Endothelial cell (in vitro differentiated cells): Measurements from ENCODE around the gene EXOC2. TPM values are rescaled to one million over a fixed set of nuclear protein-coding genes. Genes with fewer than 3 reads are reported as not detected.

Experiments used
- DNase-seq: peaks from one replicate; pipeline ENCODE4 v3.0.0; 2021; ENCODE audit warnings: low spot score
- H3K27ac Mint-ChIP-seq: one replicate; pipeline ENCODE4 v1.8.0; 2021; ENCODE audit warnings: mixed read lengths, inconsistent platforms; ENCODE audit not compliant: unreplicated experiment
- H3K27me3 Mint-ChIP-seq: one replicate; pipeline ENCODE4 v1.8.0; 2021; ENCODE audit warnings: mild to moderate bottlenecking, moderate library complexity, mixed read lengths, inconsistent platforms; ENCODE audit not compliant: unreplicated experiment
- H3K36me3 Mint-ChIP-seq: one replicate; pipeline ENCODE4 v1.8.0; 2021; ENCODE audit warnings: mild to moderate bottlenecking, low read depth, mixed read lengths, inconsistent platforms; ENCODE audit not compliant: unreplicated experiment
- H3K4me1 Mint-ChIP-seq: one replicate; pipeline ENCODE4 v1.8.0; 2021; ENCODE audit warnings: mild to moderate bottlenecking, mixed read lengths, inconsistent platforms; ENCODE audit not compliant: unreplicated experiment
- H3K4me3 Mint-ChIP-seq: one replicate; pipeline ENCODE4 v1.8.0; 2021; ENCODE audit warnings: mild to moderate bottlenecking, mixed read lengths, inconsistent platforms; ENCODE audit not compliant: unreplicated experiment
- H3K9me3 Mint-ChIP-seq: one replicate; pipeline ENCODE4 v1.8.0; 2021; ENCODE audit warnings: mixed read lengths, inconsistent platforms; ENCODE audit not compliant: unreplicated experiment
- CTCF ChIP-seq: fragments of 200-600 bp; sonication (generic); IDR thresholded peaks from one replicate; pipeline ENCODE4 v1.5.0; 2021; ENCODE audit warnings: antibody characterized with exemption; ENCODE audit not compliant: unreplicated experiment
- total RNA-seq: library from RNA; stranded (reverse); fragmentation: NEBNext Ultra II Directional; extraction: Animal tissue kit (Norgen Biotek cat#: 25700); gene quantifications from one replicate; pipeline ENCODE4 v1.2.1, GENCODE V29; 2021; ENCODE audit not compliant: unreplicated experiment

EXOC2 gene
- total RNA-seq, 1 donor from 2014 or later = 34.6 TPM

GRCh38 chr6:499617-500016 is 193.3 kb downstream of the EXOC2 start:
- H3K4me3 Mint-ChIP-seq = no peak overlapping the region
- DNase-seq = no peak
- no peak for TF ChIP-seq CTCF
- peaks cover 10% of the 10 kb centered on the region for H3K36me3 Mint-ChIP-seq
- H3K4me1 Mint-ChIP-seq = no peaks in the 10 kb centered on the region
- H3K27ac Mint-ChIP-seq = no peak overlapping the region
- H3K9me3 Mint-ChIP-seq = no peaks in the 10 kb centered on the region
- no peaks in the 10 kb centered on the region for H3K27me3 Mint-ChIP-seq

- H3K36me3 Mint-ChIP-seq = peaks cover 10% of the 10 kb centered on the region
- no peaks in the 10 kb centered on the region for H3K27me3 Mint-ChIP-seq
- H3K4me1 Mint-ChIP-seq = no peaks in the 10 kb centered on the region
- DNase-seq = no peak
- no peak overlapping the region for H3K4me3 Mint-ChIP-seq
- no peak for TF ChIP-seq CTCF
- H3K27ac Mint-ChIP-seq = no peak overlapping the region
- no peaks in the 10 kb centered on the region for H3K9me3 Mint-ChIP-seq
Observed at GRCh38 chr6:498795-499231, 194.1 kb downstream of the EXOC2 start.

- Mint-ChIP-seq H3K36me3 (peaks cover 15% of the 10 kb centered on the region), H3K4me3 (no peak overlapping the region), H3K27me3 (no peaks in the 10 kb centered on the region), H3K27ac (no peak overlapping the region), H3K4me1 (no peaks in the 10 kb centered on the region), H3K9me3 (no peaks in the 10 kb centered on the region)
- TF ChIP-seq CTCF = no peak
- no peak for DNase-seq
Observed at GRCh38 chr6:497258-497657, 195.7 kb downstream of the EXOC2 start.

- TF ChIP-seq CTCF = no peak
- peaks cover 19% of the 10 kb centered on the region for H3K36me3 Mint-ChIP-seq
- H3K9me3 Mint-ChIP-seq = no peaks in the 10 kb centered on the region
- H3K4me3 Mint-ChIP-seq = no peak overlapping the region
- no peaks in the 10 kb centered on the region for H3K4me1 Mint-ChIP-seq
- no peaks in the 10 kb centered on the region for H3K27me3 Mint-ChIP-seq
- DNase-seq = no peak
- H3K27ac Mint-ChIP-seq = no peak overlapping the region
Observed at GRCh38 chr6:496649-497048, 196.3 kb downstream of the EXOC2 start.

GRCh38 chr6:494394-494793 is 198.5 kb downstream of the EXOC2 start:
- no peaks in the 10 kb centered on the region for H3K27me3 Mint-ChIP-seq
- DNase-seq = no peak
- no peak overlapping the region for H3K4me3 Mint-ChIP-seq
- TF ChIP-seq CTCF = no peak
- no peaks in the 10 kb centered on the region for H3K4me1 Mint-ChIP-seq
- peaks cover 19% of the 10 kb centered on the region for H3K36me3 Mint-ChIP-seq
- H3K9me3 Mint-ChIP-seq = no peaks in the 10 kb centered on the region
- no peak overlapping the region for H3K27ac Mint-ChIP-seq
